CD14-positive monocyte (primary cell): Measurements from ENCODE around the gene TACC3. TPM values are rescaled to one million over a fixed set of nuclear protein-coding genes. Genes with fewer than 3 reads are reported as not detected.

Experiments used
- DNase-seq, 3 donors: peaks; one replicate each; pipeline ENCODE4 v3.0.0-alpha.2; 2011 to 2022
- H2AFZ ChIP-seq: 2 replicates; pipeline ENCODE4 v1.6.0; 2012; ENCODE audit warnings: mild to moderate bottlenecking, low read depth, low read length, inconsistent platforms; ENCODE audit not compliant: insufficient read depth, poor library complexity, severe bottlenecking
- H3K27ac ChIP-seq, 2 donors: 1 replicate in 1 of 2; 2 replicates in 1 of 2; pipeline ENCODE4 v1.5.1; 2012 to 2013; ENCODE audit warnings: low read length in 2 of 2, control low read depth in 1 of 2, inconsistent platforms in 1 of 2, low read depth in 1 of 2, mild to moderate bottlenecking in 1 of 2
- H3K27me3 ChIP-seq, 2 donors: one replicate each; pipeline versions ENCODE4 v1.6.0 to v1.6.1; 2011 to 2013; ENCODE audit warnings: low read length in 2 of 2; ENCODE audit not compliant: control insufficient read depth in 2 of 2, insufficient read depth in 2 of 2
- H3K36me3 ChIP-seq, 2 donors: replicated peaks in 1 of 2; 1 replicate in 1 of 2; 2 replicates in 1 of 2; pipeline versions ENCODE4 v1.5.1 to v1.6.1; 2012 to 2013; ENCODE audit warnings: low read length in 2 of 2, control low read depth in 1 of 2, inconsistent platforms in 1 of 2, mild to moderate bottlenecking in 1 of 2; ENCODE audit not compliant: insufficient read depth in 2 of 2, control insufficient read depth in 1 of 2
- H3K4me1 ChIP-seq, 2 donors: 1 replicate in 1 of 2; 2 replicates in 1 of 2; pipeline versions ENCODE4 v1.5.1 to v1.6.1; 2012 to 2013; ENCODE audit warnings: low read length in 2 of 2, control low read depth in 1 of 2, inconsistent platforms in 1 of 2, mild to moderate bottlenecking in 1 of 2, moderate library complexity in 1 of 2; ENCODE audit not compliant: insufficient read depth in 2 of 2, control insufficient read depth in 1 of 2
- H3K4me2 ChIP-seq: replicated peaks from 2 replicates; pipeline ENCODE3; 2012; ENCODE audit warnings: low read length, moderate library complexity, mild to moderate bottlenecking; ENCODE audit not compliant: poor library complexity, severe bottlenecking; ENCODE audit errors: extremely low read depth
- H3K4me3 ChIP-seq, 3 experiments: fragments of 200-600 bp in 1 of 3; sonication (generic) in 1 of 3; replicated peaks in 1 of 3; 1 replicate in 2 of 3; 2 replicates in 1 of 3; pipeline ENCODE4 v1.5.1; 2011 to 2013; ENCODE audit warnings: low read length in 3 of 3, mild to moderate bottlenecking in 3 of 3, control low read depth in 2 of 3, low read depth in 2 of 3, inconsistent platforms in 1 of 3, moderate library complexity in 1 of 3
- H3K79me2 ChIP-seq: 2 replicates; pipeline ENCODE4 v1.6.0; 2012; ENCODE audit warnings: mild to moderate bottlenecking, control low read depth, inconsistent platforms, low read length, moderate library complexity; ENCODE audit not compliant: insufficient read depth
- H3K9ac ChIP-seq: 2 replicates; pipeline ENCODE4 v1.6.0; 2017; ENCODE audit warnings: low read length, mild to moderate bottlenecking; ENCODE audit not compliant: insufficient read depth, poor library complexity, severe bottlenecking
- H3K9me3 ChIP-seq, 2 donors: replicated peaks in 1 of 2; 1 replicate in 1 of 2; 2 replicates in 1 of 2; pipeline versions ENCODE4 v1.5.1 to v1.6.1; 2012 to 2013; ENCODE audit warnings: low read length in 2 of 2, control low read depth in 1 of 2; ENCODE audit not compliant: control insufficient read depth in 1 of 2, insufficient read depth in 1 of 2
- H4K20me1 ChIP-seq: 2 replicates; pipeline ENCODE4 v1.6.0; 2012; ENCODE audit warnings: mild to moderate bottlenecking, low read length, control low read depth, moderate library complexity; ENCODE audit not compliant: insufficient read depth
- H3K27ac Mint-ChIP-seq, 7 donors: one replicate each; pipeline ENCODE4 v1.8.0; 2020; ENCODE audit warnings: mild to moderate bottlenecking in 7 of 7, mixed read lengths in 7 of 7, moderate library complexity in 6 of 7, inconsistent platforms in 2 of 7
- H3K27me3 Mint-ChIP-seq, 3 donors: one replicate each; pipeline ENCODE4 v1.8.0; 2021 to 2022; ENCODE audit warnings: low read depth in 3 of 3, mild to moderate bottlenecking in 3 of 3, mixed read lengths in 3 of 3, moderate library complexity in 3 of 3, inconsistent platforms in 1 of 3
- H3K36me3 Mint-ChIP-seq, 2 donors: one replicate each; pipeline ENCODE4 v1.8.0; 2020; ENCODE audit warnings: mixed read lengths in 2 of 2, inconsistent platforms in 1 of 2, mild to moderate bottlenecking in 1 of 2
- H3K4me1 Mint-ChIP-seq: one replicate; pipeline ENCODE4 v1.8.0; 2020; ENCODE audit warnings: mild to moderate bottlenecking, mixed read lengths
- H3K4me3 Mint-ChIP-seq, 2 donors: one replicate each; pipeline ENCODE4 v1.8.0; 2020; ENCODE audit warnings: mild to moderate bottlenecking in 2 of 2, mixed read lengths in 2 of 2, moderate library complexity in 1 of 2
- H3K9me3 Mint-ChIP-seq, 7 donors: one replicate each; pipeline ENCODE4 v1.8.0; 2020 to 2022; ENCODE audit warnings: mixed read lengths in 7 of 7, mild to moderate bottlenecking in 6 of 7, moderate library complexity in 6 of 7, inconsistent platforms in 2 of 7
- CTCF ChIP-seq: fragments of 200-600 bp; IDR thresholded peaks from one replicate; pipeline ENCODE4 v1.8.0; 2022; ENCODE audit warnings: antibody characterized with exemption, mild to moderate bottlenecking
- WGBS: methylation state at CpG from one replicate; pipeline ENCODE4 v1.1.5; 2013; ENCODE audit warnings: missing lambda C conversion rate; ENCODE audit not compliant: insufficient coverage; 5-methylcytosine and 5-hydroxymethylcytosine counted together
- intact Hi-C, 2 donors: fragments of 100-400 bp; cut with micrococcal nuclease; formaldehyde crosslinking; loops; one replicate each; pipeline versions ENCODE4 v1.15.0 to v1.15.1; 2023
- polyA plus RNA-seq, 3 donors: library from polyadenylated mRNA; depleted of rRNA in 1 of 3; unstranded in 2 of 3; stranded (reverse) in 1 of 3; fragments of 300-500 nt in 2 of 3; fragments of >200 nt in 1 of 3; fragmentation: Illumina TruSeq in 2 of 3; gene quantifications; 1 replicate in 2 of 3; 2 replicates in 1 of 3; pipeline ENCODE4 v1.2.3, GENCODE V29; 2012 to 2021

Gene TACC3
- polyA plus RNA-seq, 3 donors: 43.7 to 84.2 (median 56.6) TPM

GRCh38 chr4:1743975-1744374 is 22.7 kb downstream of the TACC3 start:
- H3K9ac ChIP-seq: no peak overlapping the region
- Mint-ChIP-seq H3K27ac (peak overlapping the region in 4 of 7 donors; percentile 25 to 46 (median 34)), H3K4me1 (peaks cover 4% of the 10 kb centered on the region), H3K36me3 (peaks cover 48 to 68% of the 10 kb centered on the region in 2 donors), H3K4me3 (no peak overlapping the region), H3K27me3 (peaks cover 1 to 6% (median 1%) of the 10 kb centered on the region in 3 donors), H3K9me3 (peaks cover 0 to 6% (median 0%) of the 10 kb centered on the region in 7 donors)
- DNase-seq: no peak
- H3K9me3 ChIP-seq: no peaks in the 10 kb centered on the region
- intact Hi-C loops: no loop called here
- no peak overlapping the region for H3K27ac ChIP-seq
- peaks cover 11% of the 10 kb centered on the region for H3K79me2 ChIP-seq
- H3K4me1 ChIP-seq: peaks cover 5 to 6% of the 10 kb centered on the region in 2 donors
- no peak overlapping the region for H2AFZ ChIP-seq
- no peak overlapping the region for H3K4me2 ChIP-seq
- H3K36me3 ChIP-seq: peaks cover 56 to 68% of the 10 kb centered on the region in 2 donors
- peaks cover 0 to 6% of the 10 kb centered on the region in 2 donors for H3K27me3 ChIP-seq
- H4K20me1 ChIP-seq: peaks cover 29% of the 10 kb centered on the region
- TF ChIP-seq CTCF: no peak
- H3K4me3 ChIP-seq: no peak overlapping the region
- 95% methylated on average over 6 of the region's 6 CpGs for WGBS

- Mint-ChIP-seq H3K27ac (peak overlapping the region in 4 of 7 donors; percentile 21 to 47 (median 46)), H3K27me3 (peaks cover 1 to 6% (median 1%) of the 10 kb centered on the region in 3 donors), H3K9me3 (peaks cover 0 to 4% (median 0%) of the 10 kb centered on the region in 7 donors), H3K36me3 (peaks cover 45 to 62% of the 10 kb centered on the region in 2 donors), H3K4me1 (peaks cover 4% of the 10 kb centered on the region), H3K4me3 (no peak overlapping the region)
- intact Hi-C loops: no loop called here
- Histone ChIP-seq H3K4me3 (no peak overlapping the region), H3K36me3 (peaks cover 51 to 63% of the 10 kb centered on the region in 2 donors), H3K4me2 (no peak overlapping the region), H3K27me3 (peaks cover 0 to 6% of the 10 kb centered on the region in 2 donors), H2AFZ (no peak overlapping the region), H4K20me1 (peaks cover 29% of the 10 kb centered on the region), H3K4me1 (peaks cover 5 to 6% of the 10 kb centered on the region in 2 donors), H3K9ac (no peak overlapping the region), H3K9me3 (no peaks in the 10 kb centered on the region), H3K27ac (no peak overlapping the region), H3K79me2 (peaks cover 11% of the 10 kb centered on the region)
- no peak for DNase-seq
- no peak for TF ChIP-seq CTCF
- 93% methylated on average over 8 of the region's 14 CpGs for WGBS
These were observed 23.2 kb downstream of the TACC3 start for GRCh38 chr4:1744552-1744951.
